Stimulated activated CD8-positive, alpha-beta memory T cell treated with anti-CD3 and anti-CD28 coated beads, Interleukin-15, amount 100 ng/mL, for 24 hours (primary cell): ENCODE measurements around the gene JAK3.
"Not testable (repeated sequence)": the region's sequence is repeated elsewhere in the genome, so short reads cannot be mapped to it uniquely, and the experiment has no call there.

ENCODE experiments used
- DNase-seq: peaks from one replicate; pipeline ENCODE4 v3.0.0-alpha.2; 2020; ENCODE audit warnings: low read depth

Gene JAK3

DNA sequence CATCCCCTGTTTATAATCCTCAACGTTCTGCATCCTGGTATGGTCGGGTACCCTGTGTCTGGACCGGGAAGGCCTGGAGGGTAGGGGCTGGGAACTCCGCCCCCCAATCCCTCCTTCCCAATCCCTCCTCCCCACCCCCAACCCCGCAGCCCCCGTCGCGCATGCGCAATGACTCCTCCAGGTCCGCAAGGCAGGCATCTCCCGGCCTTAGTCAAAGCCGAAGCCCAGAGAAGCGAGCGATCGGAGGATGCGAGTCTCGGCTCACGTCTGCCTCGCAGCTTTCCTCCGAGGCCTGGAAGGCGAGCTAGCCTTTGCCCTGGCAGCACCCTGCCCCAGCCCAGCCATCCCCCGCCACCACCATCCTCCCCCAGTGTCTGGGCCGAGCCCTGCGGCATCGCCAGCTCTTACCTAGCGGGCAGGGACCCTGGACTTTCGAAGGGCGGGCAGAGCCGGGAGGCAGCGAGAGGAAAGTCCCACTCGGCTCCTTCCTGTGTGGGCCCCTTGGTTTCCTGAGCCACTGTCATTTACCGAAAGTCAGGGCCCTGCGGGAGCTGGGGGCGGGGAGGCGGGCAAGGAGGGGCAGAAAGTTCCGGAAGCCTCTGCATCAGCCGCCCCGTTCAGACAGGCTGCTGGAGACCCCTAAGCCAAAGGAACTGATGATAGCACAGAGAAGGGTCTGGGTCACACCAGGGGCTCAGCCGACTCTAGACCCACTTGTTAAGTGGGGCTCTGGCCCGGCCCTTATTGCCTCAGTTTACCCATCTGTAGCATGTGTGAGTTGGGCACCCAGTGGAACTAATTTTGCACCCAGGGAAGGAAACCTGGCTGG lies at the start of gene JAK3:
TSS of gene JAK3 (minus strand) at position 445 of the 829 bp plus-strand sequence. CDS start 3,565 bp downstream, outside the sequence.
- peak; percentile 68 for DNase-seq

DNA sequence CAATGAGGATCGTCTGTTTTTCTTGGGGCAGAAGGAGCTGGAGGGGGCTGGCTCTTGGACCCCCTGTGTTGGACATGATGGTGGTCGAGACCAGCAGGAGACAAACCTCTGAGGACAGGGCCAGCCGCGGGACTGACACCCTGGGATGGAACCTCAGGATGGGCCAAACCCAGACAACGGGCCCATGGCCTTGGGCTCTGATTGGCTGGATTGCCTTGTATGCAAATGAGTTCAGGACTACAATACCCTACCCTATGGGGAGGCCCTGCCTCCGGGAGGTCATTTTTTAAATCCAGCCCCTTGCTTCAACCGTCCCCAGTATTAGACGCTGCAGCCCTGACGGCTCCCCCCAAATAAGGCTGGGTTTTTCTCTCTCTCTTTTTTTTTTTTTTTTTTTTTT lies 46.0 kb upstream of the JAK3 start:
- DNase-seq = no peak

DNA sequence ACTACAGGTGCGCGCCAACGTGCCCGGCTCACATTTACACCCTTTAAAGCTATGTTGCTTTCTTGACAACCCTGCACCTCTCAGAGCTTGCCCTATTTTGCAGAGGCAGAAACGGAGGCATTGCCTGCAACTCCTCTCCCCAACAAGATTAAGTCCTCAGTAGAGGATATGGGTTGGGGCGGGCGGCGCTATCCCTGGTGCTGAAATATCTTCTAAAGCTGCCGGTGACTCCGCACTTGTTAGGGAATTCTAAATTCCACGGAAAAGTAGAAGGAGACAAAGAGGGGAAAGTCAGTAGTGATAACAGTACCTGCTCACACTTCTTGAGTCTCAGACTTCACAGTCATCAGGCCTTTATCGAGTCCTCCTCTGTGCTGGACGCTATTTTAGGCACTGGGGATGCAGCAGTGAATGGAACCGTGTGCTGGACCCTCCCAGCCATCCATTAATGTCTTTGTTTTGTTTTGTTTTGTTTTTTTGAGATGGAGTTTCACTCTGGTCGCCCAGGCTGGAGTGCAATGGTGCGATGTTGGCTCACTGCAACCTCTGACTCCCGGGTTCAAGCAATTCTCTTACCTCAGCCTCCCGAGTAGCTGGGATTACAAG lies 41.9 kb upstream of the JAK3 start:
- no peak for DNase-seq

DNA sequence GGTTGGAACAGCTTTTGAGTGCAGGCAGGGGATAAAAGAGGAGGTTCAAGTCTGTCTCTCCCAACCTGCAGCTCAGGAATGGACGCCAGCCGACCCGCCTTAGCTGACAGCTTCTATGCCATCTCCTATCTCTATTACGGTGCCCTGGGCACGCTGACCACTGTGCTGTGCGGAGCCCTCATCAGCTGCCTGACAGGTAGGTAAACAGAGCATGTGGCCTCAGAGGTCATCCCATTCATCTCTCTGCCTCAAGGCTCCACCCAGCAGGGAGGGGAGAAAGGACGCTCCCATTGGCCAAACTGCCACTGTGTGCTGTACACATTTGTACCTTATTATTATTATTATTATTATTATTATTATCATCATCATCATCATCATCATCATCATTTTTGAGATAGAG lies 40.5 kb upstream of the JAK3 start:
- no peak for DNase-seq

DNA sequence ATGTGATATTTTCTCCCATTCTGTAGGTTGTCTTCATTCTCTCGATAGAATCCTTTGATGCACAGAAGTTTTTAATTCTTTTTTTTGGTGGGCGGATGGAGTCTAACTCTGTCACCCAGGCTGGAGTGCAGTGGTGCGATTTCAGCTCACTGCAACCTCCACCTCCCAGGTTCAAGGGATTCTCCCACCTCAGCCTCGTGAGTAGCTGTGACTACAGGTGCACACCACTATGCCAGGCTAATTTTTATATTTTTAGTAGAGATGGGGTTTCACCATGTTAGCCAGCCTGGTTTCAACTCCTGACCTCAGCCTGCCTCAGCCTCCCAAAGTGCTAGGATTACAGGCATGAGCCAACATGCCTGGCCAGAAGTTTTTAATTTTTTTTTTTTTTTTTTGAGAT lies 39.4 kb upstream of the JAK3 start:
- DNase-seq = not testable (repeated sequence)

DNA sequence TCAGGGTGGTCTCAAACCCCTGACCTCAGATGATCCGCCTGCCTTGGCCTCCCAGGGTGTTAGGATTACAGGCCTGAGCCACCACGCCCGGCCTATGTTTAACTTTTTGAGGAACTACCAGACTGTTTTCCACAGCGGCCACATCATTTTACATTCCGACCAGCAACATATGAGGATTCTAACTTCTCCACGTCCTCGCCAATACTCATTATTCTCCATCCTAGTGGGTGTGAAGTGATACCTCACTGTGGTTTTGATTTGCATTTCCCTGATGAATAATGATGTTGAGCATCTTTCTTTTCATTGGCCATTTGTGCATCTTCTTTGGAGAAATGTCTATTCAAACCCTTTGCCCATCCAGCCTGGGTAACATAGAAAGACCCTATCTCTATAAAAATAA lies 38.7 kb upstream of the JAK3 start:
- no peak for DNase-seq

DNA sequence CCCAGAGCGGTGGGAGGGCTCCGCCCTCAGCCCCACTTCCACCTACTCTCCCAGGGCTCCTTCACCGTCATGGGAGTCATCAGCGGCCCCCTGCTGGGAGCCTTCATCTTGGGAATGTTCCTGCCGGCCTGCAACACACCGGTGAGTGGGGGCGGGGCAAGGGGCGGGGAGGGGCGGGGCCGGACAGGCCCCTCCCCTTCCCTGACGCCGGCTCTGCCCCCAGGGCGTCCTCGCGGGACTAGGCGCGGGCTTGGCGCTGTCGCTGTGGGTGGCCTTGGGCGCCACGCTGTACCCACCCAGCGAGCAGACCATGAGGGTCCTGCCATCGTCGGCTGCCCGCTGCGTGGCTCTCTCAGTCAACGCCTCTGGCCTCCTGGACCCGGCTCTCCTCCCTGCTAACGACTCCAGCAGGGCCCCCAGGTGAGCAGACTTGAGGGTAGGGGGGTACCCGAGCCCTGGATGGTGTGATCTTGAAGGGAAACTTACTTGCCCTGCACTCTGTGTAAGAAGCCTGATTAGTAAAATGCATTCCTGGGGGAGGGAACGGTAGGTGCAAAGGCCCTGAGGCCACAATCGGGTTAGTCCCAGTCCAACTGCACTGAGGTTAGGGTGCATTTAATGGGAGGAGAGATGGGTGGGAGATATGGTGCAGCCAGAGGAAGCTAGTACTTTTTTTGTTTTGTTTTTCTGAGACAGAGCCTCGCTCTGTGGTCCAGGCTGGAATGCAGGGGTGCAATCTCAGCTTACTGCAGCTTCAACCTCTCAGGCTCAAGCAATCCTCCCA lies 36.0 kb upstream of the JAK3 start:
- no peak for DNase-seq

DNA sequence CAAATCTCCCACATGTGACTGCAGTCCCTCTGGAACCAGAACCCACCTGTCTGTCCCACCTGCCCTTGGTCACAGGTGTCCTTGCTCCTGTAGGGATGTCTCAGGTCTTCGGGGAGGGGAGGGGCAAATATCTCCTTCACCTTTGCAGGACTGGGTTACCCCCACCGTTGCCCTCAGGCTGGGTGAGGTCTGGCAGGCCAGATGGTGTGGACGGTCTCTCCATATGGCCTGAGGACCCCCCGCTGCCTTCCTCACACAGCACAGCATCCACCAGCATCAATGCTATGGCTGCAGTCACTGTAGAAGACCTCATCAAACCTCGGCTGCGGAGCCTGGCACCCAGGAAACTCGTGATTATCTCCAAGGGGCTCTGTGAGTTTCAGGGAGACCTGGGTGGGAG lies 33.9 kb upstream of the JAK3 start:
- no peak for DNase-seq

DNA sequence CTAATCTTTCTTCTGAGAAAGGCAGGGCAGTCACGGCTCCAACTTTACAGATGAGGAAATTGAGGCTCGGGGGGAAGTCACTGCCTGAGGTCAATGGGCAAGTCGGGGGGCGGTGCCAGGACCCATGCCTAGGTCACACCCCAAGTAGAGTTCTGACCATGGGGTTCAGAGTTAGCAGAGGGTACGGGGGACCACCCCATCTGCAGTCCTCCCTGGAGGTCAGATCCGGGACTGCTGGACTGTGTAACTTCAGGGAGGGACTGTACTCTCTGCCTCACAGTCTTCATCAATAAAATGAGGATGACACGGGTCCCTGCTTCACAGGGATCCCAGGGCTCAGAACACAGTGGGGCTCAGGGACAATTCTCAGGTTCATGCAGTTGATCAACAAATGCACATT lies 31.7 kb upstream of the JAK3 start:
- no peak for DNase-seq

DNA sequence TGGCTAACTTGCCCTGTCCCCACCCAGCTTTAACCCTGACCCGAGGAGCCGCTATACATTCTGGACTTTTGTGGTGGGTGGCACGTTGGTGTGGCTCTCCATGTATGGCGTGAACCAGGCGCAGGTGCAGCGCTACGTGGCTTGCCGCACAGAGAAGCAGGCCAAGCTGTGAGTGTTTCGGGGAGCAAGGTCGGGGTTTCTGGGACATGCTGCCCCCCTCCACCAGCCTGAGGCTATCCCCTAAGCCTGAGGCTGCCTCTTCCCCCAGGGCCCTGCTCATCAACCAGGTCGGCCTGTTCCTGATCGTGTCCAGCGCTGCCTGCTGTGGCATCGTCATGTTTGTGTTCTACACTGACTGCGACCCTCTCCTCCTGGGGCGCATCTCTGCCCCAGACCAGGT lies 29.9 kb upstream of the JAK3 start:
- no peak for DNase-seq

DNA sequence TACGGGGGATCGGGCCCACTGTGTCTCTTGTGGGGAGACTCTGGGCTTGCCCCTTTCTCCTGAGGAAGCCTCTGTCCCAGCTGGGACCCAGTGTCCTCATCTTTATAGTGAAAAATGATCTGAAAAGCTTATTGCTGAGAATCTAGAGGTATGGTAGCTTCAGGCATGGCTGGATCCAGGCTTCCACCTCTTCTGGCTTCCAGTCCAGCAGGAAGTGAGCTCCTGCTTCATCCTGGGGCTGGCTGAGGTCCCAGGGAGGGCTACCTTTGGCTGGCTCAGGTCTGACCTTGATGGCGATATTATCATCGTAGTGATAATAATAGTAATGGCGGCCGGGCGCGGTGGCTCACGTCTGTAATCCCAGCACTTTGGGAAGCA lies 27.0 kb upstream of the JAK3 start:
- DNase-seq = no peak

DNA sequence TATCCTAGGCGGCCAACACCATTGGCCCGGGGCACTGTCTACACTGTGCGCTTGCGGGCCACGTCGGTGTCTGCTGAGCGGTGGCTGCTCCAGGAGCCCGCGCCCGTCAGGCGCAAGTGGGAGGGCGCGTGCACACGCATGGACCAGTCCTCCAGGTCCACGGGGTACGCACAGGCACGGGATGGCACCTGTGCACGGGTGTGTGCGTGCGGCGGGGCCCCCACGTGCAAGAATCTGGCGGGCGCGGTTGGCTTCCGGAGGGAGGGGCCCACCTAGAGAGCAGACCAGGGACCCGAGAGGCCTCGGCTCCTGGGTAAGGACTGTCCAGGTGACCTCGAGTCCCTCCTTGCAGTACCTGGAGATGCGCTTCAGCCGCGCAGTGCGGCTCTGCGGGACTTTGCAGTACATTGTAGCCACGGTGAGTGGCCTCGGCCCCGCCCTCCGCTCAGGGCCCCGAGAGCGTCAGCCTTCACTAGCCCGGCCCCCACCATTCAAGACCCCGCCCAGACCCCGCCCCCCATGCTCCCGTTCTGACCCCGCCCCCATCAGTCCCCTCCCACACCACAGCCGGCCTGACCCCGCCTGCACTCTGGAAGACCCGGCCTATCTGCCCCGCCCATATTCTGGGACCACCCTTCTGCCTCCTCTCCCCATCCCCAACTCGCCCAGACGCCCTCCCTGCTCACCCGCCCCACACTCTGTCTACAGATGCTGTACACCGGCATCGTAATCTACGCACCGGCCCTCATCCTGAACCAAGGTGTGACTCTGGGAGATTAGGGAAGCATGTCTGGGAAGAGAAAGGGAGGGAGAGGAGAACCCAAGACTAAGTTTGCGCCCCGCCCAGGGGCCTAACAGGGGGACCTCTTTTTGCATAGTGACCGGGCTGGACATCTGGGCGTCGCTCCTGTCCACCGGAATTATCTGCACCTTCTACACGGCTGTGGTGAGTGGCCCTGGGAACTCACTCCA lies 26.3 kb upstream of the JAK3 start:
- DNase-seq = no peak

DNA sequence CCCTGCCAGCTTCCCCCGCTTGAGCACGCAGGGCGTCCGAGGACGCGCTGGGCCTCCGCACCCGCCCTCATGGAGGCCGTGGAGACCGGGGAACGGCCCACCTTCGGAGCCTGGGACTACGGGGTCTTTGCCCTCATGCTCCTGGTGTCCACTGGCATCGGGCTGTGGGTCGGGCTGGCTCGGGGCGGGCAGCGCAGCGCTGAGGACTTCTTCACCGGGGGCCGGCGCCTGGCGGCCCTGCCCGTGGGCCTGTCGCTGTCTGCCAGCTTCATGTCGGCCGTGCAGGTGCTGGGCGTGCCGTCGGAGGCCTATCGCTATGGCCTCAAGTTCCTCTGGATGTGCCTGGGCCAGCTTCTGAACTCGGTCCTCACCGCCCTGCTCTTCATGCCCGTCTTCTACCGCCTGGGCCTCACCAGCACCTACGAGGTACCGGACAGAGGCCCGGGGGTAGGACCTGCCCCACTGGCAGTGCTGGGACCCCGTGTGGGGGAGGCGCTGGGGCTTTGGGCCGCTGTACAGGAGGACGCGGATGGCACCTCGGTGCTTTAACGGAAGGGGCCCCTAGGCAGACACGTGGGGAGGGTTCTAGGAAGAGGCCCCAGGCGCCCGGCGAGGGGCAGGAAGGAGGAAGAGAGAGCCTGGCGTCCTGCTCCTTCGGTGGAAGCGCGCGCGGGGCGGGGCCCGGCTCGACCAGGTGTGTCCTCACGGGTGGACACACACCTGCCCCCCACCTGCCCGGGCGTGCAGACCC lies 24.6 kb upstream of the JAK3 start:
- no peak for DNase-seq

DNA sequence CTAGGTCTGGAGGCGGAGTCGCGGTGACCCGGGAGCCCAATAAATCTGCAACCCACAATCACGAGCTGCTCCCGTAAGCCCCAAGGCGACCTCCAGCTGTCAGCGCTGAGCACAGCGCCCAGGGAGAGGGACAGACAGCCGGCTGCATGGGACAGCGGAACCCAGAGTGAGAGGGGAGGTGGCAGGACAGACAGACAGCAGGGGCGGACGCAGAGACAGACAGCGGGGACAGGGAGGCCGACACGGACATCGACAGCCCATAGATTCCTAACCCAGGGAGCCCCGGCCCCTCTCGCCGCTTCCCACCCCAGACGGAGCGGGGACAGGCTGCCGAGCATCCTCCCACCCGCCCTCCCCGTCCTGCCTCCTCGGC lies 24.1 kb upstream of the JAK3 start, which contains the start of gene SLC5A5:
TSS of gene SLC5A5 (plus strand) at position 68 of the 373 bp plus-strand sequence. CDS start 375 bp downstream, outside the sequence.
- no peak for DNase-seq

DNA sequence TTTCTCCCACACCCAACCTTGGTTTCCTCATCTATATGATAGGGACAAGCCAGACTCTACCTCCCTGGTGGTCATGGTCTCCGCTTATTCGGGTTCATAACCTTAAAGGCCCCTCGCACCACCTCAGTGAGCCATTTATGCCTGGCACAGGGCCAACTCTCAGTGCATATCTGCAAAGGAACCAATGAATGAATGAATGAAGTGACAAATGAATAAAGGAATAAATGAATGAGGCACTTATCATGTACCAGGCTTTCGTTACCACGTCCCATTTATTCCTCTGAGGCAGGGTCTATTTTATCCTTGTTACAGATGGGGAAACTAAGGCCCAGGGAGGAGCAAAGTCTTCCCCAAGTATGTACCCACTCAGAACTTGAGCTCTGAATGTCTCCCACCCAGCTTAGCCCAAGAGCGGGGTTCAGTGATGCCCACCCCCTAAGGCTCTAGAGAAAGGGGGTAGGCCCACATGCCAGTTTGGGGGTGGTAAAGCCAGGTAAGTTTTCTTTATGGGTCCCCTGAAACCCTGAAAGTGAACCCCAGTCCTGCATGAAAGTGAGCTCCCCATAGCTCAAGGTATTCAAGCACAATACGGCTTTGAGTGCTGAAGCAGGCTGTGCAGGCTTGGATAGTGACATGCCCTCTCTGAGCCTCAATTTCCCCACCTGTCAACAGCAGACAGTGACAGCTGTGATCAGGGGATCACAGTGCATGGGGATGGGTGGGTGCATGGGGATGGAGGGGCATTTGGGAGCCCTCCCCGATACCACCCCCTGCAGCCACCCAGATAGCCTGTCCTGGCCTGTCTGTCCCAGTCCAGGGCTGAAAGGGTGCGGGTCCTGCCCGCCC lies 23.5 kb upstream of the JAK3 start:
- no peak for DNase-seq

DNA sequence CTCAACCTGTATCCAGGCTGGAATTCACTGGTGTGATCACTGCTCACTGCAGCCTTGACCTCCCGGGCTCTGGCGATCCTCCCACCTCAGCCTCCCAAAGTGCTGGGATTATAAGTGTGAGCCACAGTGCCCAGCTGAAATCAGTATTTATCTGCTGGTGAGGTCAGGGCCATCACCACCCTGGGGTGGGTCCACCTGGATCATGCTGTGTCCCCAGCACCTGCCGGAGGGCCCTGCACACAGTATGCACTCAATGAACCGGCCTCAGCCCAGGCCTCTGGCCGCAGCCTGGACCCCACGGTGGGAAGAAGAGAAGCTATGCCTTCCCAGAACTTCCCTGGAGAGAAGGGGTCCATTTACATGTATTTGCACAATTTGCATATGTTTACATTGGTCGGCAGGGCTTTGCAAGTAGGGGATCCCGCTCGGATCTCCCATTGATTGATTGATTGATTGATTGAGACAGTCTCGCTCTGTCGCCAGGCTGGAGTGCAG lies 21.4 kb upstream of the JAK3 start:
- no peak for DNase-seq

DNA sequence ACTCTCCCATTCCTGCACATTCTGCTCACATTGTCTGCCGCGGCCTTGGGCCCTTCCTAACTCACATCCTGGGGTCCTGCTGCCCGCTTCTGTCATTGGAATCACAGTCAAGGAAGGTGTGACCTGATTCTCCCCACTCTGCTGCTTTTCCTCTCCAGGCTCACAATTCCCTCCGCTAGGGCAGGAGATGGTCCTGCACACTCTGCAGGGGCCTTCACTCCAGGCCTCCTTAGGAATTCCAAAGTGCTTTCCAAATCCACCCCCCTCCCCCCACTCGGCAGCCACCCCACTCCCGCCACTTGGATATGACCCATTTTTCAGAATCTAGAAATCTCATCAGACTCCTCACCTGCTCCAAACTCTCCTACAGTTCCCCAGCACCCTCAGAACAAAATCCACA lies 20.9 kb upstream of the JAK3 start:
- no peak for DNase-seq

DNA sequence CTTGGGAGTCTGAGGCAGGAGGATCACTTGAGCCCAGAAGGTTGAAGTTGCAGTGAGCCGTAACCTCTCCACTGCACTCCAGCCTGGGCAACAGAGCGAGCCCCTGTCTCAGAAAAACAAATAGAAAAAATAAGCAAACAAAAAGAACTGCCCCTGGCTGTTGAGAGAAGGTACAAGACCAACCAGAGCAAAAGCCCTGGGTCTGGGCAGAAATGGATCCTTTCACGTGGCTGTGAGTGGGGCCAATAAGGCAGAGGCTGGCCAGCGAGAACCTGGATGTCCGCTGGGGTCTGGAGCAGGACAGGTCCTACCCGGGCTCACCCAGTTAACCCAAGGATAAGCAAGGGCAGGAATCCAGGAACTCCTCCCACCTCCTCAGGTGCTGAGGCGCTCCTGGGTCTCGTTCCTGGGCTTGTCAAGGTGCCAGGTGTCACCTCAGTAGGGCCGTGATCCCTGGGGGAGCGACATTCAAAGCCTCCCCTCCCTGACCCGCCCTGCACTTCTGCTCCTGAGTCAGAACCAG lies 19.2 kb upstream of the JAK3 start:
- DNase-seq = no peak

DNA sequence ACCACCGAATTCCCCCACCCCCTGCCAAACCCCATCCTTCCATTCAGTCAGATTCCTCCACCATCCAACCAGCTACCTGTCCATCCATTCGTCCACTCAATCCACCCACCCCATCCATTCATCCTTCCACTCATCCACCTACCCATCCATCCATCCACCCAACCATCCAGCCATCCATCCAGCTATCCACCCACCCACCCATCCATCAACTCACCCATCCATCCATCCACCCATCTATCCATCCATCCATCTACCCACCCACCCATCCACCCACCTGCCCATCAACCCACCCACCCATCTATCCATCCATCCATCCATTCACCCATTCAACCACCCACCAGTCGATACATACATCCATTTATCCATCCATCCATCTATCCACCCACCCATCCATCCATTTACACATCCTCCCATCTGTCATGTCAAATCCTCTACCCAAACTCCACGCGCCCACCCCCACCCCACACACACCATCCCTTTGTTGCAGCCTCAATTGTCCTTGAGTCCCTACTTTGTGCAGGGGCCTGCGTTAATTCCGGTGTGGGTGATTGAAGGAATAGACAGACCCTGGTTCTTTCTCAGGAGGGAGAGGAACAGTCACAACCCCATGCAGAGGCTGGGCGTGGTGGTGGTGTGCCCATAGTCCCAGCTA lies 18.7 kb upstream of the JAK3 start:
- no peak for DNase-seq
